ENCODE measurements around the gene ARL17A. TPM values are rescaled to one million over a fixed set of nuclear protein-coding genes. Genes with fewer than 3 reads are reported as not detected.
"Not testable (repeated sequence)": the region's sequence is repeated elsewhere in the genome, so short reads cannot be mapped to it uniquely, and the experiment has no call there.

Gene ARL17A
- total RNA-seq, 1 donor from 2014 or later: 8.0 TPM

- H3K4me1 Mint-ChIP-seq (ENCODE audit: unreplicated experiment); DNase-seq (ENCODE audit: low spot score); H3K27ac Mint-ChIP-seq (ENCODE audit: unreplicated experiment); H3K9me3 Mint-ChIP-seq (ENCODE audit: unreplicated experiment); H3K4me3 Mint-ChIP-seq (ENCODE audit: unreplicated experiment); H3K27me3 Mint-ChIP-seq (ENCODE audit: unreplicated experiment); H3K36me3 Mint-ChIP-seq (ENCODE audit: low read depth, unreplicated experiment): not testable (repeated sequence)
Measured at GRCh38 chr17:46512168-46512567, 67.3 kb downstream of the ARL17A start, which contains the start of gene LRRC37A2. TSS of gene LRRC37A2 (plus strand) at chr17:46512468. CDS start at chr17:46512713, 245 bp downstream.

GRCh38 chr17:46505896-46506295 is 73.6 kb downstream of the ARL17A start:
- not testable (repeated sequence) for H3K4me3 Mint-ChIP-seq (ENCODE audit: unreplicated experiment); H3K27ac Mint-ChIP-seq (ENCODE audit: unreplicated experiment); H3K9me3 Mint-ChIP-seq (ENCODE audit: unreplicated experiment); DNase-seq (ENCODE audit: low spot score); H3K36me3 Mint-ChIP-seq (ENCODE audit: low read depth, unreplicated experiment); H3K4me1 Mint-ChIP-seq (ENCODE audit: unreplicated experiment); H3K27me3 Mint-ChIP-seq (ENCODE audit: unreplicated experiment)

GRCh38 chr17:46499437-46500139 is 79.9 kb downstream of the ARL17A start:
- not testable (repeated sequence) for DNase-seq (ENCODE audit: low spot score); H3K4me3 Mint-ChIP-seq (ENCODE audit: unreplicated experiment); H3K27ac Mint-ChIP-seq (ENCODE audit: unreplicated experiment); H3K27me3 Mint-ChIP-seq (ENCODE audit: unreplicated experiment); H3K4me1 Mint-ChIP-seq (ENCODE audit: unreplicated experiment); H3K9me3 Mint-ChIP-seq (ENCODE audit: unreplicated experiment); H3K36me3 Mint-ChIP-seq (ENCODE audit: low read depth, unreplicated experiment)

- H3K4me3 Mint-ChIP-seq (ENCODE audit: unreplicated experiment); H3K27ac Mint-ChIP-seq (ENCODE audit: unreplicated experiment); DNase-seq (ENCODE audit: low spot score); H3K4me1 Mint-ChIP-seq (ENCODE audit: unreplicated experiment); H3K9me3 Mint-ChIP-seq (ENCODE audit: unreplicated experiment); H3K27me3 Mint-ChIP-seq (ENCODE audit: unreplicated experiment); H3K36me3 Mint-ChIP-seq (ENCODE audit: low read depth, unreplicated experiment): not testable (repeated sequence)
Measured at GRCh38 chr17:46492021-46492420, 87.5 kb downstream of the ARL17A start.

- H3K36me3 Mint-ChIP-seq (ENCODE audit: low read depth, unreplicated experiment); DNase-seq (ENCODE audit: low spot score); H3K27me3 Mint-ChIP-seq (ENCODE audit: unreplicated experiment); H3K9me3 Mint-ChIP-seq (ENCODE audit: unreplicated experiment); H3K27ac Mint-ChIP-seq (ENCODE audit: unreplicated experiment); H3K4me1 Mint-ChIP-seq (ENCODE audit: unreplicated experiment); H3K4me3 Mint-ChIP-seq (ENCODE audit: unreplicated experiment): not testable (repeated sequence)
Measured at GRCh38 chr17:46481310-46481709, 98.2 kb downstream of the ARL17A start.

- H3K9me3 Mint-ChIP-seq (ENCODE audit: unreplicated experiment); H3K4me1 Mint-ChIP-seq (ENCODE audit: unreplicated experiment); H3K27me3 Mint-ChIP-seq (ENCODE audit: unreplicated experiment); H3K36me3 Mint-ChIP-seq (ENCODE audit: low read depth, unreplicated experiment); H3K27ac Mint-ChIP-seq (ENCODE audit: unreplicated experiment); H3K4me3 Mint-ChIP-seq (ENCODE audit: unreplicated experiment); DNase-seq (ENCODE audit: low spot score): not testable (repeated sequence)
Measured at GRCh38 chr17:46478823-46479222, 100.7 kb downstream of the ARL17A start.

GRCh38 chr17:46475583-46475982 is 103.9 kb downstream of the ARL17A start:
- DNase-seq (ENCODE audit: low spot score); H3K9me3 Mint-ChIP-seq (ENCODE audit: unreplicated experiment): not testable (repeated sequence)

GRCh38 chr17:46474489-46474888 is 105.0 kb downstream of the ARL17A start:
- H3K4me3 Mint-ChIP-seq (ENCODE audit: unreplicated experiment); H3K9me3 Mint-ChIP-seq (ENCODE audit: unreplicated experiment); H3K27me3 Mint-ChIP-seq (ENCODE audit: unreplicated experiment); H3K4me1 Mint-ChIP-seq (ENCODE audit: unreplicated experiment); H3K36me3 Mint-ChIP-seq (ENCODE audit: low read depth, unreplicated experiment); DNase-seq (ENCODE audit: low spot score); H3K27ac Mint-ChIP-seq (ENCODE audit: unreplicated experiment): not testable (repeated sequence)

More at GRCh38 chr17:46475583-46475982, 103.9 kb downstream of the ARL17A start:
- not testable (repeated sequence) for H3K4me1 Mint-ChIP-seq (ENCODE audit: unreplicated experiment); H3K27me3 Mint-ChIP-seq (ENCODE audit: unreplicated experiment); H3K27ac Mint-ChIP-seq (ENCODE audit: unreplicated experiment); H3K36me3 Mint-ChIP-seq (ENCODE audit: low read depth, unreplicated experiment); H3K4me3 Mint-ChIP-seq (ENCODE audit: unreplicated experiment)

GRCh38 chr17:46467618-46468017 is 111.9 kb downstream of the ARL17A start:
- not testable (repeated sequence) for H3K9me3 Mint-ChIP-seq (ENCODE audit: unreplicated experiment); DNase-seq (ENCODE audit: low spot score); H3K4me3 Mint-ChIP-seq (ENCODE audit: unreplicated experiment); H3K36me3 Mint-ChIP-seq (ENCODE audit: low read depth, unreplicated experiment); H3K4me1 Mint-ChIP-seq (ENCODE audit: unreplicated experiment); H3K27me3 Mint-ChIP-seq (ENCODE audit: unreplicated experiment); H3K27ac Mint-ChIP-seq (ENCODE audit: unreplicated experiment)

Other genes starting within 250 kb of the ARL17A start
- gene ARL17B, start 217.9 kb downstream of the ARL17A start, total RNA-seq (ENCODE audit: unreplicated experiment): 9.5 TPM
- 22.2 TPM for gene LRRC37A2, start 67.2 kb downstream of the ARL17A start, total RNA-seq (ENCODE audit: unreplicated experiment)
- 36.6 TPM for gene NSF, start 11.0 kb upstream of the ARL17A start, total RNA-seq (ENCODE audit: unreplicated experiment)
- gene WNT3, start 239.0 kb upstream of the ARL17A start, total RNA-seq (ENCODE audit: unreplicated experiment): 14.4 TPM

All from endothelial cell (in vitro differentiated cells).